Calu3 (cell line): ENCODE measurements around the gene RASSF4. TPM values are rescaled to one million over a fixed set of nuclear protein-coding genes. Genes with fewer than 3 reads are reported as not detected.

Experiments
- BruUV-seq: library from RNA; stranded (reverse); fragments of 400-500 nt; replicated peaks from 2 replicates; lab custom pipeline; 2021; lab: Mats Ljungman, UMichigan
- CTCF ChIA-PET: fragments of 300-600 bp; sonication (Branson Sonifier 250); formaldehyde crosslinking; loops from one replicate; lab custom pipeline; 2022; ENCODE audit warnings: antibody characterized with exemption; lab: Charles Lee
- DNase-seq: peaks from one replicate; pipeline ENCODE4 v3.0.0; 2022
- H3K27ac Mint-ChIP-seq: one replicate; pipeline ENCODE4 v1.8.0; 2022; ENCODE audit warnings: mixed read lengths; ENCODE audit not compliant: unreplicated experiment
- H3K27me3 Mint-ChIP-seq: one replicate; pipeline ENCODE4 v1.8.0; 2022; ENCODE audit warnings: mixed read lengths; ENCODE audit not compliant: unreplicated experiment
- H3K36me3 Mint-ChIP-seq: one replicate; pipeline ENCODE4 v1.8.0; 2022; ENCODE audit warnings: mild to moderate bottlenecking, moderate library complexity, mixed read lengths; ENCODE audit not compliant: insufficient read depth, unreplicated experiment
- H3K4me1 Mint-ChIP-seq: one replicate; pipeline ENCODE4 v1.8.0; 2022; ENCODE audit warnings: mild to moderate bottlenecking, low read depth, mixed read lengths; ENCODE audit not compliant: unreplicated experiment
- H3K4me3 Mint-ChIP-seq: one replicate; pipeline ENCODE4 v1.8.0; 2022; ENCODE audit warnings: mild to moderate bottlenecking, low read depth, moderate library complexity, mixed read lengths; ENCODE audit not compliant: unreplicated experiment
- H3K9me3 Mint-ChIP-seq: one replicate; pipeline ENCODE4 v1.8.0; 2022; ENCODE audit warnings: low read depth, mixed read lengths; ENCODE audit not compliant: unreplicated experiment
- CTCF ChIP-seq: fragments of 200-600 bp; IDR thresholded peaks from one replicate; pipeline ENCODE4 v1.8.0; 2022; ENCODE audit warnings: antibody characterized with exemption; ENCODE audit not compliant: unreplicated experiment
- intact Hi-C: fragments of 100-400 bp; cut with micrococcal nuclease; formaldehyde crosslinking; loops from one replicate; pipeline ENCODE4 v1.10.0; 2022; ENCODE audit not compliant: unreplicated experiment
- total RNA-seq: library from RNA; stranded (reverse); gene quantifications from 2 replicates; pipeline ENCODE4 v1.2.3, GENCODE V29; 2022

The RASSF4 gene
- total RNA-seq, 1 experiment from 2014 or later = 2.2 TPM

DNA sequence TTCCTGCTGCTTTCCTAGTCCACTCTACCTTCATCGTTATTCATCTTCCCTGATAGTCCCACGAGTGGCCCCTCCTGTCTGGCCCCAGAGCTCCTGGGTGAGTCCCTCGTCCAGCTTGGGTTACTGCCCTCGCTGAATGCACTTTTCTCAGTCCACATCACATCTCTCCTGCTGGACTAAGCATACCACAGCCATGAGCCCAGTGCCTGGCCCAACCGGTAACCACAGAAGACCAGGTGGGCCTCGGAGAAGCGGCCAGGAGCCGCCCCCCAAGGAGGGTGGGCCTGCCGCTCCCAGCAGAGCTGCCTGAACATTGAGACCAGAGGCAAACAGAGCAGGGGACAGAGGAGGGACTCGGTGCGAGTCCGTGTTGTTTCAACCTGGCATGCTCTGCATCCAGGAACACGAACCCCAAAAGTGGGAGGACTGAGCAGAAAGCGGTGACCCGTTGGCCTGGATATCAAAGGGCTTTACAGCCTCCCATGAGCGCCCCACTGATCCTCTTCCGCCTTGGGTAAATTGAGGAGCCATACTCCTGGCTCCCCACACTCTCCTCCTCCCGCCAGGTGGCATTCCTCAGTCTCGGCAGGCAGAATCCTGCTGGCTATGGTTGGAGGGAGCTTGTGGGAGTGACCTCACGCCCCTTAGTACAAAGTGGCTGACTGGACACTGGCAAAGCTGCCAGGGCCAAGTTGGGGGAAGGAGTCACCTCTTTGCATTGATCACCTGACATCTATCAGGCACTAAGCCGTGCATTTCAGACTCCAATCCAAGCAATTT, 35.2 kb upstream of the RASSF4 start:
- no TSS peak for BruUV-seq
- Mint-ChIP-seq H3K4me3 (no peak overlapping the region), H3K9me3 (no peaks in the 10 kb centered on the region), H3K27me3 (peaks cover 22% of the 10 kb centered on the region), H3K27ac (no peak overlapping the region), H3K36me3 (no peaks in the 10 kb centered on the region), H3K4me1 (no peaks in the 10 kb centered on the region)
- DNase-seq = no peak
- CTCF ChIA-PET = interaction anchor here (0.6 to 1.5 kb wide), 3 partner anchors 61 to 1053 kb away, joined by 3 to 5 read pairs (median 5); no protein-coding TSS in a partner anchor
- no peak for TF ChIP-seq CTCF
- intact Hi-C loops = no loop called here

GRCh38 chr10:44925224-44925623, 34.4 kb upstream of the RASSF4 start:
- no TSS peak for BruUV-seq
- H3K27me3 Mint-ChIP-seq = peaks cover 14% of the 10 kb centered on the region
- DNase-seq = peak; percentile 53
- no peaks in the 10 kb centered on the region for H3K36me3 Mint-ChIP-seq
- CTCF ChIA-PET = interaction anchor here (0.6 to 1.5 kb wide), 3 partner anchors 62 to 1054 kb away, joined by 3 to 5 read pairs (median 5); no protein-coding TSS in a partner anchor
- H3K27ac Mint-ChIP-seq = no peak overlapping the region
- H3K4me3 Mint-ChIP-seq = no peak overlapping the region
- no peaks in the 10 kb centered on the region for H3K9me3 Mint-ChIP-seq
- no peaks in the 10 kb centered on the region for H3K4me1 Mint-ChIP-seq
- intact Hi-C loops = no loop called here
- peak; percentile 18 for TF ChIP-seq CTCF

- Mint-ChIP-seq H3K4me1 (no peaks in the 10 kb centered on the region), H3K4me3 (no peak overlapping the region), H3K9me3 (no peaks in the 10 kb centered on the region), H3K36me3 (no peaks in the 10 kb centered on the region), H3K27me3 (peaks cover 5% of the 10 kb centered on the region), H3K27ac (no peak overlapping the region)
- CTCF ChIA-PET = interaction anchor here (0.6 to 1.5 kb wide), 2 partner anchors 55 to 63 kb away, joined by 3 to 5 read pairs; no protein-coding TSS in a partner anchor
- no peak for TF ChIP-seq CTCF
- BruUV-seq = no TSS peak
- intact Hi-C loops = no loop called here
- no peak for DNase-seq
Measured at GRCh38 chr10:44925811-44926750, 33.5 kb upstream of the RASSF4 start.

DNA sequence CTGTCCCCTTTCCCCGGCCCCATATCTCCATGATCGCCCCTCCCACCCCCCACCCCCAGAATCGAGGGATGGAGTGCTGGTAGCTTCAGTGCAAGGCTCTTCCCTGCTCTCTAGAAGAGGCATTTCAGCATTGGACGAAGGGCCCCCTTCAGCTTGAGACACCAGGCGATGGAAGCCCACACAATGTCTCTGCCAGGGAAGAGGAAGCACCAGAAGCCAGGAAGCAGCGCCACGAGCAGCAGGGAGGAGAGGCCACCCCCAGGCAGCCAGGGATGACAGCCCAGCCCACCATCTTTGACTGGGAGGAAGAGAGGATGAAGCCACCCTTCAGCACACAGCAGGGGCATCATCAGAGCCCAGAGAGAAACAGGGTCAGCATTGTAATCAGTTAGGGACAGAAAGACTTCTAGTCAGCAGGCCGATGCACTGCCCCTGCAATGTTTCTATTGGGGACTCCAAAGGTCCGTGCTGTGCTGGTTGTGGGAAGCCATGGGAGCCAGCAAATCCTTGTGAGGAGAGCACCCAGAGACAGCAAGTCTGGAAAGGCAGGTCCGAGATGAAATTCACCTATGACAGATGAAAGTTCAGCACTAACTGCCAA, 32.8 kb upstream of the RASSF4 start:
- no peak overlapping the region for H3K4me3 Mint-ChIP-seq
- no peaks in the 10 kb centered on the region for H3K9me3 Mint-ChIP-seq
- no peaks in the 10 kb centered on the region for H3K27me3 Mint-ChIP-seq
- H3K4me1 Mint-ChIP-seq = no peaks in the 10 kb centered on the region
- BruUV-seq = no TSS peak
- no peak for DNase-seq
- TF ChIP-seq CTCF = no peak
- CTCF ChIA-PET = interaction anchor here (0.6 kb wide), 1 partner anchor 55 kb away, joined by 3 read pairs; no protein-coding TSS in a partner anchor
- H3K36me3 Mint-ChIP-seq = no peaks in the 10 kb centered on the region
- intact Hi-C loops = no loop called here
- no peak overlapping the region for H3K27ac Mint-ChIP-seq
